ENCODE data around the gene CEP128. TPM values are rescaled to one million over a fixed set of nuclear protein-coding genes. Genes with fewer than 3 reads are reported as not detected.
"Not testable (repeated sequence)": the region's sequence is repeated elsewhere in the genome, so short reads cannot be mapped to it uniquely, and the experiment has no call there.

CEP128 gene
- total RNA-seq, 1 experiment from 2014 or later: 19.0 TPM

- no peaks in the 10 kb centered on the region for H3K9me3 ChIP-seq (replicated peaks)
- no peak overlapping the region for H3K4me3 ChIP-seq
- H3K27me3 ChIP-seq: no peaks in the 10 kb centered on the region
- DNase-seq: no peak
- H3K4me1 ChIP-seq: peaks cover 21% of the 10 kb centered on the region
- H3K36me3 ChIP-seq: no peaks in the 10 kb centered on the region; the same call in 1 of the 2 replicates
- H3K27ac ChIP-seq: no peak overlapping the region
Observed at GRCh38 chr14:80933686-80934085, 7.9 kb downstream of the CEP128 start.

GRCh38 chr14:80933282-80933681 is 8.3 kb downstream of the CEP128 start:
- H3K9me3 ChIP-seq (replicated peaks): no peaks in the 10 kb centered on the region; the same call in 1 of the 2 replicates
- H3K27ac ChIP-seq: no peak overlapping the region
- no peak for DNase-seq
- H3K27me3 ChIP-seq: no peaks in the 10 kb centered on the region
- H3K4me1 ChIP-seq: peaks cover 21% of the 10 kb centered on the region
- no peak overlapping the region for H3K4me3 ChIP-seq
- H3K36me3 ChIP-seq: no peaks in the 10 kb centered on the region; the same call in 1 of the 2 replicates

GRCh38 chr14:80930836-80931389 is 10.6 kb downstream of the CEP128 start:
- H3K27ac ChIP-seq: peak overlapping the region; percentile 77
- peaks cover 21% of the 10 kb centered on the region for H3K4me1 ChIP-seq
- H3K9me3 ChIP-seq (replicated peaks): no peaks in the 10 kb centered on the region; the same call in 1 of the 2 replicates
- H3K27me3 ChIP-seq: no peaks in the 10 kb centered on the region
- H3K36me3 ChIP-seq: no peaks in the 10 kb centered on the region
- peak overlapping the region; percentile 10 for H3K4me3 ChIP-seq
- DNase-seq: peak; percentile 62 to 75

- no peak for DNase-seq
- H3K27me3 ChIP-seq: no peaks in the 10 kb centered on the region
- peaks cover 21% of the 10 kb centered on the region for H3K4me1 ChIP-seq
- H3K4me3 ChIP-seq: no peak overlapping the region
- no peaks in the 10 kb centered on the region; the same call in 1 of the 2 replicates for H3K9me3 ChIP-seq (replicated peaks)
- no peaks in the 10 kb centered on the region for H3K36me3 ChIP-seq
- H3K27ac ChIP-seq: peak overlapping the region; percentile 77
Observed at GRCh38 chr14:80930095-80930494, 11.4 kb downstream of the CEP128 start.

- Histone ChIP-seq H3K27me3 (no peaks in the 10 kb centered on the region), H3K27ac (peak overlapping the region; percentile 17; the same call in 1 of the 2 replicates)
- DNase-seq: no peak
Observed at GRCh38 chr14:80927083-80927989, 14.2 kb downstream of the CEP128 start.

GRCh38 chr14:80926397-80927082 is 15.0 kb downstream of the CEP128 start:
- Histone ChIP-seq H3K4me1 (peaks cover 15% of the 10 kb centered on the region), H3K27me3 (no peaks in the 10 kb centered on the region), H3K27ac (peak overlapping the region; percentile 17; the same call in 1 of the 2 replicates), H3K9me3 (replicated peaks) (no peaks in the 10 kb centered on the region; the same call in 1 of the 2 replicates), H3K4me3 (no peak overlapping the region), H3K36me3 (no peaks in the 10 kb centered on the region; the same call in 1 of the 2 replicates)
- DNase-seq: no peak

More at GRCh38 chr14:80927083-80927989, 14.2 kb downstream of the CEP128 start:
- Histone ChIP-seq H3K36me3 (no peaks in the 10 kb centered on the region), H3K9me3 (replicated peaks) (no peaks in the 10 kb centered on the region; the same call in 1 of the 2 replicates), H3K4me3 (no peak overlapping the region), H3K4me1 (peaks cover 21% of the 10 kb centered on the region)

GRCh38 chr14:80924365-80925103 is 17.0 kb downstream of the CEP128 start:
- Histone ChIP-seq H3K4me3 (no peak overlapping the region), H3K4me1 (no peaks in the 10 kb centered on the region; the same call in 1 of the 2 replicates), H3K27ac (no peak overlapping the region), H3K9me3 (replicated peaks) (no peaks in the 10 kb centered on the region; the same call in 1 of the 2 replicates), H3K36me3 (no peaks in the 10 kb centered on the region; the same call in 1 of the 2 replicates), H3K27me3 (no peaks in the 10 kb centered on the region)
- no peak for DNase-seq

GRCh38 chr14:80923368-80923767 is 18.2 kb downstream of the CEP128 start:
- no peak overlapping the region for H3K27ac ChIP-seq
- no peak for DNase-seq
- H3K9me3 ChIP-seq (replicated peaks): no peaks in the 10 kb centered on the region; the same call in 1 of the 2 replicates
- H3K36me3 ChIP-seq: no peaks in the 10 kb centered on the region; the same call in 1 of the 2 replicates
- H3K27me3 ChIP-seq: no peaks in the 10 kb centered on the region
- H3K4me1 ChIP-seq: no peaks in the 10 kb centered on the region; the same call in 1 of the 2 replicates
- no peak overlapping the region for H3K4me3 ChIP-seq

- Histone ChIP-seq H3K4me1 (no peaks in the 10 kb centered on the region; the same call in 1 of the 2 replicates), H3K27me3 (no peaks in the 10 kb centered on the region), H3K27ac (no peak overlapping the region), H3K36me3 (peaks cover 10% of the 10 kb centered on the region), H3K4me3 (no peak overlapping the region), H3K9me3 (replicated peaks) (no peaks in the 10 kb centered on the region)
- no peak for DNase-seq
Observed at GRCh38 chr14:80919622-80920021, 21.9 kb downstream of the CEP128 start.

GRCh38 chr14:80912013-80912412 is 29.5 kb downstream of the CEP128 start:
- not testable (repeated sequence) for H3K4me1 ChIP-seq; H3K27ac ChIP-seq; H3K9me3 ChIP-seq (replicated peaks); H3K27me3 ChIP-seq; H3K4me3 ChIP-seq; DNase-seq
- peaks cover 17% of the 10 kb centered on the region for H3K36me3 ChIP-seq

GRCh38 chr14:80906946-80907345 is 34.6 kb downstream of the CEP128 start:
- H3K4me1 ChIP-seq: peaks cover 13% of the 10 kb centered on the region
- peaks cover 17% of the 10 kb centered on the region for H3K36me3 ChIP-seq
- H3K4me3 ChIP-seq: no peak overlapping the region
- no peak for DNase-seq
- H3K27me3 ChIP-seq: no peaks in the 10 kb centered on the region
- H3K27ac ChIP-seq: peak overlapping the region; percentile 56
- H3K9me3 ChIP-seq (replicated peaks): no peaks in the 10 kb centered on the region

- H3K4me1 ChIP-seq: peaks cover 14% of the 10 kb centered on the region
- peaks cover 17% of the 10 kb centered on the region for H3K36me3 ChIP-seq
- peak overlapping the region; percentile 56 for H3K27ac ChIP-seq
- DNase-seq: peak; percentile 21 to 76
- H3K27me3 ChIP-seq: no peaks in the 10 kb centered on the region
- H3K4me3 ChIP-seq: no peak overlapping the region
- H3K9me3 ChIP-seq (replicated peaks): no peaks in the 10 kb centered on the region
Observed at GRCh38 chr14:80906336-80906735, 35.2 kb downstream of the CEP128 start.

GRCh38 chr14:80902608-80903007 is 38.9 kb downstream of the CEP128 start:
- no peaks in the 10 kb centered on the region for H3K27me3 ChIP-seq

GRCh38 chr14:80901822-80902221 is 39.7 kb downstream of the CEP128 start:
- Histone ChIP-seq H3K9me3 (replicated peaks) (no peaks in the 10 kb centered on the region), H3K4me3 (no peak overlapping the region), H3K27ac (no peak overlapping the region), H3K36me3 (peaks cover 25% of the 10 kb centered on the region), H3K27me3 (no peaks in the 10 kb centered on the region), H3K4me1 (peaks cover 14% of the 10 kb centered on the region)
- no peak for DNase-seq

More at GRCh38 chr14:80902608-80903007, 38.9 kb downstream of the CEP128 start:
- no peak for DNase-seq
- Histone ChIP-seq H3K4me1 (peaks cover 16% of the 10 kb centered on the region), H3K36me3 (peaks cover 26% of the 10 kb centered on the region), H3K27ac (no peak overlapping the region), H3K9me3 (replicated peaks) (no peaks in the 10 kb centered on the region), H3K4me3 (no peak overlapping the region)
